ENCODE data around the gene SCFD2.

- TF ChIP-seq, protein P1, sequence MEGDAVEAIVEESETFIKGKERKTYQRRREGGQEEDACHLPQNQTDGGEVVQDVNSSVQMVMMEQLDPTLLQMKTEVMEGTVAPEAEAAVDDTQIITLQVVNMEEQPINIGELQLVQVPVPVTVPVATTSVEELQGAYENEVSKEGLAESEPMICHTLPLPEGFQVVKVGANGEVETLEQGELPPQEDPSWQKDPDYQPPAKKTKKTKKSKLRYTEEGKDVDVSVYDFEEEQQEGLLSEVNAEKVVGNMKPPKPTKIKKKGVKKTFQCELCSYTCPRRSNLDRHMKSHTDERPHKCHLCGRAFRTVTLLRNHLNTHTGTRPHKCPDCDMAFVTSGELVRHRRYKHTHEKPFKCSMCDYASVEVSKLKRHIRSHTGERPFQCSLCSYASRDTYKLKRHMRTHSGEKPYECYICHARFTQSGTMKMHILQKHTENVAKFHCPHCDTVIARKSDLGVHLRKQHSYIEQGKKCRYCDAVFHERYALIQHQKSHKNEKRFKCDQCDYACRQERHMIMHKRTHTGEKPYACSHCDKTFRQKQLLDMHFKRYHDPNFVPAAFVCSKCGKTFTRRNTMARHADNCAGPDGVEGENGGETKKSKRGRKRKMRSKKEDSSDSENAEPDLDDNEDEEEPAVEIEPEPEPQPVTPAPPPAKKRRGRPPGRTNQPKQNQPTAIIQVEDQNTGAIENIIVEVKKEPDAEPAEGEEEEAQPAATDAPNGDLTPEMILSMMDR (IDR thresholded peaks at IDR 0.05): no peak
- no peak for TF ChIP-seq POLR2A (IDR thresholded peaks at IDR 0.05)
These were observed 316.3 kb downstream of the SCFD2 start for GRCh38 chr4:53049528-53049927.

Measured in ovary (tissue), 3 donors.